HCT116 (cell line): Measurements from ENCODE around the gene PIK3CB. TPM values are rescaled to one million over a fixed set of nuclear protein-coding genes. Genes with fewer than 3 reads are reported as not detected.

Source experiments
- ATAC-seq: fragments of 200-7000 bp; cut with Tn5 transposase; 2 replicates; pipeline ENCODE4 v1.9.1; 2020; ENCODE audit warnings: mild to moderate bottlenecking, moderate library complexity
- BruUV-seq: library from RNA; stranded (reverse); fragments of 400-500 nt; replicated peaks from 2 replicates; lab custom pipeline; 2021; lab: Mats Ljungman, UMichigan
- CTCF ChIA-PET: fragments of 300-600 bp; sonication (Branson Sonifier 250); formaldehyde crosslinking; loops from one replicate; lab custom pipeline; 2021; ENCODE audit warnings: antibody characterized with exemption; lab: Charles Lee
- POLR2A ChIA-PET: fragments of 300-600, 350-600 bp; sonication (Branson Sonifier 250); formaldehyde crosslinking; loops from one replicate; lab custom pipeline; 2021; ENCODE audit warnings: antibody characterized with exemption; lab: Charles Lee
- RAD21 ChIA-PET, 2 experiments: fragments of 300-600 bp; sonication (Branson Sonifier 250); formaldehyde crosslinking; loops; one replicate each; lab custom pipeline; 2023; ENCODE audit warnings: low total read pairs in 2 of 2; ENCODE audit not compliant: uncharacterized antibody in 2 of 2, unreplicated experiment in 2 of 2, low non-redundant PET in 1 of 2; lab: Charles Lee
- DNase-seq: peaks from one replicate; pipeline ENCODE4 v3.0.0-alpha.2; 2010; ENCODE audit warnings: low read depth, low spot score
- H2AFZ ChIP-seq: fragments of 200-600 bp; shearing (Covaris generic), sonication (generic); 2 replicates; pipeline ENCODE4 v1.6.1; 2017; ENCODE audit warnings: low read depth, mixed run types, mixed read lengths, antibody characterized with exemption, low read length; ENCODE audit not compliant: poor library complexity, severe bottlenecking
- H3K27ac ChIP-seq: 2 replicates; pipeline ENCODE4 v1.5.1; 2012; ENCODE audit warnings: low read depth, low read length
- H3K27me3 ChIP-seq: fragments of 200-600 bp; sonication (generic); 2 replicates; pipeline ENCODE4 v1.6.1; 2016; ENCODE audit warnings: mixed run types, low read length, mixed read lengths; ENCODE audit not compliant: insufficient read depth
- H3K36me3 ChIP-seq, 2 experiments: fragments of 200-500 bp in 1 of 2; fragments of 200-600 bp in 1 of 2; sonication (Bioruptor generic) in 1 of 2; sonication (generic) in 1 of 2; 2 replicates each; pipeline versions ENCODE4 v1.5.1 to v1.6.1; 2014 to 2016; ENCODE audit warnings: low read length in 2 of 2, inconsistent platforms in 1 of 2, mixed read lengths in 1 of 2, mixed run types in 1 of 2; ENCODE audit not compliant: insufficient read depth in 2 of 2, control insufficient read depth in 1 of 2
- H3K4me1 ChIP-seq, 2 experiments: fragments of 200-600 bp in 1 of 2; sonication (generic) in 1 of 2; 2 replicates each; pipeline versions ENCODE4 v1.5.1 to v1.6.1; 2012 to 2017; ENCODE audit warnings: low read length in 2 of 2, inconsistent platforms in 1 of 2, mild to moderate bottlenecking in 1 of 2, mixed read lengths in 1 of 2, mixed run types in 1 of 2, moderate library complexity in 1 of 2; ENCODE audit not compliant: insufficient read depth in 2 of 2, control insufficient read depth in 1 of 2
- H3K4me2 ChIP-seq: fragments of 200-600 bp; sonication (generic); 2 replicates; pipeline ENCODE4 v1.6.1; 2017; ENCODE audit warnings: mixed run types, low read length, mixed read lengths
- H3K4me3 ChIP-seq, 2 experiments: fragments of 200-600 bp in 1 of 2; sonication (generic) in 1 of 2; replicated peaks in 1 of 2; 2 replicates each; pipeline ENCODE4 v1.5.1; 2011 to 2016; ENCODE audit warnings: low read length in 2 of 2, control low read depth in 1 of 2, low read depth in 1 of 2, mild to moderate bottlenecking in 1 of 2, mixed read lengths in 1 of 2, mixed run types in 1 of 2
- H3K79me2 ChIP-seq: fragments of 200-600 bp; sonication (generic); 2 replicates; pipeline ENCODE4 v1.6.1; 2017; ENCODE audit warnings: mild to moderate bottlenecking, mixed run types, low read length, moderate library complexity, mixed read lengths; ENCODE audit not compliant: insufficient read depth
- H3K9ac ChIP-seq: fragments of 200-600 bp; sonication (generic); 2 replicates; pipeline ENCODE4 v1.6.1; 2016; ENCODE audit warnings: low read length, mixed read lengths
- H3K9me2 ChIP-seq: fragments of 200-600 bp; sonication (generic), shearing (Covaris generic); 2 replicates; pipeline ENCODE4 v1.6.1; 2017; ENCODE audit warnings: mixed run types, mild to moderate bottlenecking, moderate library complexity; ENCODE audit not compliant: insufficient read depth
- H3K9me3 ChIP-seq, 2 experiments: fragments of 200-500 bp in 1 of 2; fragments of 200-600 bp in 1 of 2; sonication (Bioruptor generic) in 1 of 2; sonication (generic) in 1 of 2; 2 replicates each; pipeline ENCODE4 v1.6.1; 2014 to 2017; ENCODE audit warnings: low read length in 2 of 2, mixed read lengths in 2 of 2, inconsistent platforms in 1 of 2, low read depth in 1 of 2, mild to moderate bottlenecking in 1 of 2, mixed run types in 1 of 2, moderate library complexity in 1 of 2; ENCODE audit not compliant: control insufficient read depth in 1 of 2, insufficient read depth in 1 of 2
- H4K20me1 ChIP-seq: fragments of 200-600 bp; sonication (generic), shearing (Covaris generic); 2 replicates; pipeline ENCODE4 v1.6.1; 2017; ENCODE audit warnings: mixed run types, mild to moderate bottlenecking, moderate library complexity; ENCODE audit not compliant: insufficient read depth
- CBX3 ChIP-seq: IDR thresholded peaks from 2 replicates; pipeline ENCODE4 v1.6.1; 2012; ENCODE audit warnings: low read depth
- CEBPB ChIP-seq: IDR thresholded peaks from 2 replicates; pipeline ENCODE4 v1.6.1; 2012; ENCODE audit warnings: low read depth
- EGR1 ChIP-seq: IDR thresholded peaks from 2 replicates; pipeline ENCODE4 v1.6.1; 2012; ENCODE audit warnings: low read depth
- ELF1 ChIP-seq: IDR thresholded peaks from 2 replicates; pipeline ENCODE4 v1.6.1; 2012; ENCODE audit warnings: low read depth, borderline replicate concordance
- EZH2 ChIP-seq: fragments of 200-600 bp; sonication (generic); IDR thresholded peaks from 2 replicates; pipeline ENCODE4 v1.6.1; 2017; ENCODE audit warnings: antibody characterized with exemption, mixed run types
- FOSL1 ChIP-seq: IDR thresholded peaks from 2 replicates; pipeline ENCODE4 v1.6.1; 2012; ENCODE audit warnings: low read depth
- JUND ChIP-seq: IDR thresholded peaks from 2 replicates; pipeline ENCODE4 v1.6.1; 2012
- RAD21 ChIP-seq: IDR thresholded peaks from 2 replicates; pipeline ENCODE4 v1.6.1; 2012; ENCODE audit warnings: low read depth, mild to moderate bottlenecking
- SIN3A ChIP-seq: IDR thresholded peaks from 2 replicates; pipeline ENCODE4 v1.6.1; 2012; ENCODE audit warnings: low read depth
- SP1 ChIP-seq: IDR thresholded peaks from 2 replicates; pipeline ENCODE4 v1.6.1; 2012; ENCODE audit warnings: low read depth
- SRF ChIP-seq: IDR thresholded peaks from 2 replicates; pipeline ENCODE4 v1.6.1; 2012; ENCODE audit warnings: low read depth
- TCF7L2 ChIP-seq: IDR thresholded peaks from 2 replicates; pipeline ENCODE4 v1.7.0; 2011; ENCODE audit warnings: borderline replicate concordance, inconsistent platforms; ENCODE audit not compliant: insufficient read depth, insufficient read length; ENCODE audit errors: extremely low read depth
- YY1 ChIP-seq: IDR thresholded peaks from 2 replicates; pipeline ENCODE4 v1.6.1; 2011; ENCODE audit warnings: low read length, low read depth, moderate library complexity, mild to moderate bottlenecking; ENCODE audit not compliant: insufficient replicate concordance; ENCODE audit errors: extremely low read depth
- ZBTB33 ChIP-seq: IDR thresholded peaks from 2 replicates; pipeline ENCODE4 v1.6.1; 2011; ENCODE audit warnings: mild to moderate bottlenecking, low read length, moderate library complexity; ENCODE audit not compliant: insufficient replicate concordance; ENCODE audit errors: extremely low read depth
- ZFX ChIP-seq: fragments of 450-650 bp; IDR thresholded peaks from 2 replicates; pipeline ENCODE4 v1.6.1; 2017
- intact Hi-C: fragments of 100-400 bp; cut with micrococcal nuclease; formaldehyde crosslinking; loops from 2 replicates; pipeline ENCODE4 v1.10.0; 2022
- total RNA-seq: library from RNA; stranded (reverse); gene quantifications from one replicate; pipeline ENCODE4 v1.2.1, GENCODE V29; 2021; ENCODE audit not compliant: unreplicated experiment
- TF ChIP-seq, protein P1 (sequence below): IDR thresholded peaks from 2 replicates; pipeline ENCODE4 v1.6.1; 2012
- TF ChIP-seq, protein P2 (sequence below): IDR thresholded peaks from 2 replicates; pipeline ENCODE4 v1.6.1; 2012

Gene PIK3CB
- total RNA-seq, 1 experiment from 2014 or later: 44.3 TPM

DNA sequence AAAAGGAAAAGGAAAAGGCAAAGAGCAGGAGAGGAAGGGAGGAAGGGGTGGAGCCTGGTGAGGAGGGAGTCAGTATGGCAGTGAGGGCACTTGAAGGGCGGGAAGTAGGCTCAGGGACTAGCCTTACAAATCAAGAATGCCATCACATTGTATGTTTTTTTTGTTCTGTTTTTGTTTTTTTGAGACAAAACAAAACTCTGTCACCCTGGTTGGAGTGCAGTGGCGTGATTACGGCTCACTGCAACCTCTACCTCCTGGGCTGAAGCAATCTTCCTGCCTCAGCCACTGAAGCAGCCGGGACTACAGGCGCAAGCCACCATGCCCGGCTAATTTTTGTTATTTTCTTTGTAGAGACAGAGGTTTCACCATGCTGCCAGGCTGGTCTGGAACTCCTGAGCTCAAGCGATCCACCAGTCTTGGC is 10.5 kb upstream of the PIK3CB start:
- intact Hi-C loops: no loop called here
- TF ChIP-seq SIN3A (no peak), ZBTB33 (no peak)
- Histone ChIP-seq H3K27ac (no peak overlapping the region), H3K79me2 (no peaks in the 10 kb centered on the region), H4K20me1 (no peaks in the 10 kb centered on the region), H3K27me3 (no peaks in the 10 kb centered on the region), H3K4me2 (no peak overlapping the region), H3K9me2 (no peaks in the 10 kb centered on the region), H2AFZ (no peak overlapping the region), H3K4me3 (no peak overlapping the region), H3K36me3 (no peaks in the 10 kb centered on the region), H3K9me3 (no peaks in the 10 kb centered on the region), H3K9ac (no peak overlapping the region), H3K4me1 (no peaks in the 10 kb centered on the region)
- RAD21 ChIA-PET: no interaction called here
- DNase-seq: no peak
- no TSS peak for BruUV-seq
- POLR2A ChIA-PET: no interaction called here
- ATAC-seq: no peak
- CTCF ChIA-PET: no interaction called here

- no peaks in the 10 kb centered on the region for H3K4me1 ChIP-seq
- H4K20me1 ChIP-seq: no peaks in the 10 kb centered on the region
- H3K9me3 ChIP-seq: no peaks in the 10 kb centered on the region
- H3K27me3 ChIP-seq: no peaks in the 10 kb centered on the region
- intact Hi-C loops: no loop called here
- CTCF ChIA-PET: interaction anchor here (1.1 kb wide), 1 partner anchor 73 kb away, joined by 3 read pairs; no protein-coding TSS in a partner anchor
- H3K36me3 ChIP-seq: no peaks in the 10 kb centered on the region
- H3K4me3 ChIP-seq: no peak overlapping the region
- no peak overlapping the region for H3K27ac ChIP-seq
- POLR2A ChIA-PET: no interaction called here
- RAD21 ChIA-PET: no interaction called here
- no peak overlapping the region for H3K9ac ChIP-seq
- no peaks in the 10 kb centered on the region for H3K9me2 ChIP-seq
- BruUV-seq: no TSS peak
- no peak overlapping the region for H3K4me2 ChIP-seq
- no peak overlapping the region for H2AFZ ChIP-seq
- ATAC-seq (no peak), DNase-seq (no peak)
- no peaks in the 10 kb centered on the region for H3K79me2 ChIP-seq
- TF ChIP-seq ZFX (no peak), SRF (no peak), EGR1 (no peak), YY1 (no peak), CEBPB (no peak), FOSL1 (no peak), JUND (no peak), RAD21 (no peak), TCF7L2 (no peak), ELF1 (no peak), EZH2 (no peak), SP1 (no peak), ZBTB33 (no peak), CBX3 (no peak)
- TF ChIP-seq, protein P1, sequence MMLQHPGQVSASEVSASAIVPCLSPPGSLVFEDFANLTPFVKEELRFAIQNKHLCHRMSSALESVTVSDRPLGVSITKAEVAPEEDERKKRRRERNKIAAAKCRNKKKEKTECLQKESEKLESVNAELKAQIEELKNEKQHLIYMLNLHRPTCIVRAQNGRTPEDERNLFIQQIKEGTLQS: no peak
- TF ChIP-seq, protein P2, sequence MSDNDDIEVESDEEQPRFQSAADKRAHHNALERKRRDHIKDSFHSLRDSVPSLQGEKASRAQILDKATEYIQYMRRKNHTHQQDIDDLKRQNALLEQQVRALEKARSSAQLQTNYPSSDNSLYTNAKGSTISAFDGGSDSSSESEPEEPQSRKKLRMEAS: no peak
Measured at GRCh38 chr3:138842483-138843188, 7.9 kb upstream of the PIK3CB start.
